Measurements from ENCODE around the gene ACACB.

Gene ACACB

GRCh38 chr12:109221277-109221931 lies 105.0 kb downstream of the ACACB start:
- DNase-seq = no peak

- no peak for DNase-seq
These were observed 105.7 kb downstream of the ACACB start for GRCh38 chr12:109222062-109222461.

- no peak for DNase-seq
These were observed 106.1 kb downstream of the ACACB start for GRCh38 chr12:109222496-109222895.

GRCh38 chr12:109223211-109223610 lies 106.8 kb downstream of the ACACB start:
- no peak for DNase-seq

- DNase-seq = no peak
These were observed 107.5 kb downstream of the ACACB start for GRCh38 chr12:109223868-109224267.

GRCh38 chr12:109228664-109229063 lies 112.3 kb downstream of the ACACB start:
- no peak for DNase-seq

GRCh38 chr12:109230193-109230592 lies 113.8 kb downstream of the ACACB start:
- DNase-seq = no peak

GRCh38 chr12:109232731-109233130 lies 116.3 kb downstream of the ACACB start:
- no peak for DNase-seq

- no peak for DNase-seq
These were observed 117.6 kb downstream of the ACACB start for GRCh38 chr12:109234012-109234411.

- DNase-seq = no peak
These were observed 119.9 kb downstream of the ACACB start for GRCh38 chr12:109236257-109236656.

- no peak for DNase-seq
These were observed 122.8 kb downstream of the ACACB start for GRCh38 chr12:109239179-109239578.

- no peak for DNase-seq
These were observed 123.3 kb downstream of the ACACB start for GRCh38 chr12:109239691-109240090.

- no peak for DNase-seq
These were observed 124.0 kb downstream of the ACACB start for GRCh38 chr12:109240365-109240764.

- no peak for DNase-seq
These were observed 125.5 kb downstream of the ACACB start for GRCh38 chr12:109241936-109242335.

GRCh38 chr12:109244073-109244472 lies 127.7 kb downstream of the ACACB start:
- no peak for DNase-seq

- DNase-seq = no peak
These were observed 129.8 kb downstream of the ACACB start for GRCh38 chr12:109246221-109246620.

GRCh38 chr12:109247831-109248654 lies 131.7 kb downstream of the ACACB start:
- no peak for DNase-seq

GRCh38 chr12:109250523-109250922 lies 134.1 kb downstream of the ACACB start:
- no peak for DNase-seq

GRCh38 chr12:109252799-109253198 lies 136.4 kb downstream of the ACACB start:
- no peak for DNase-seq

- DNase-seq = no peak
These were observed 137.6 kb downstream of the ACACB start for GRCh38 chr12:109253913-109254544.

GRCh38 chr12:109255377-109255776 lies 139.0 kb downstream of the ACACB start:
- DNase-seq = no peak

GRCh38 chr12:109256011-109256410 lies 139.6 kb downstream of the ACACB start:
- no peak for DNase-seq

GRCh38 chr12:109258201-109258600 lies 141.8 kb downstream of the ACACB start:
- no peak for DNase-seq

Measured in CD4-positive, alpha-beta T cell treated with Interleukin-15 for 1 hour (primary cell).